HepG2 (cell line): ENCODE data around the gene YIF1A. TPM values are rescaled to one million over a fixed set of nuclear protein-coding genes. Genes with fewer than 3 reads are reported as not detected.

ENCODE experiments used
- ATAC-seq: fragments of 200-7000 bp; cut with Tn5 transposase; 3 replicates; pipeline ENCODE4 v1.9.1; 2020; ENCODE audit warnings: mild to moderate bottlenecking, moderate library complexity
- BruUV-seq: library from RNA; stranded (reverse); fragments of 400-500 nt; replicated peaks from 2 replicates; lab custom pipeline; 2021; lab: Mats Ljungman, UMichigan
- CTCF ChIA-PET: fragments of 300-600 bp; formaldehyde crosslinking; extraction: SDS; loops from one replicate; lab custom pipeline; 2021; ENCODE audit warnings: low total read pairs, inconsistent platforms, low intra/inter-chr PET ratio; lab: Yijun Ruan, JAX
- POLR2A ChIA-PET: fragments of 350-600 bp; sonication (Branson Sonifier 250); formaldehyde crosslinking; loops from one replicate; lab custom pipeline; 2020; ENCODE audit warnings: antibody characterized with exemption, inconsistent platforms; lab: Yijun Ruan, JAX
- DNase-seq: peaks from one replicate; pipeline ENCODE4 v3.0.0-alpha.2; 2015; ENCODE audit warnings: low spot score
- FAIRE-seq: peaks from 3 replicates; lab custom pipeline; 2011; peaks lifted over from hg19 to GRCh38; lab: Jason Lieb, UNC
- H2AFZ ChIP-seq: one replicate; pipeline ENCODE4 v1.6.1; 2011; ENCODE audit warnings: low read length, inconsistent platforms
- H3K27ac ChIP-seq: fragments of 300-600 bp; 3 replicates; pipeline ENCODE4 v1.8.0; 2011; ENCODE audit warnings: mixed run types, mild to moderate bottlenecking, mixed read lengths, low read length, inconsistent platforms; ENCODE audit not compliant: insufficient read depth; ENCODE audit errors: extremely low read length
- H3K27me3 ChIP-seq, 2 experiments: fragments of 200-600 bp in 1 of 2; 2 replicates in 1 of 2; 3 replicates in 1 of 2; pipeline versions ENCODE4 v1.6.0 to v1.8.0; 2011; ENCODE audit warnings: low read length in 2 of 2, mild to moderate bottlenecking in 2 of 2, moderate library complexity in 2 of 2, inconsistent platforms in 1 of 2; ENCODE audit not compliant: insufficient read depth in 2 of 2, control insufficient read depth in 1 of 2
- H3K36me3 ChIP-seq, 2 experiments: fragments of 200-600 bp in 1 of 2; replicated peaks in 1 of 2; 2 replicates in 1 of 2; 3 replicates in 1 of 2; pipeline versions ENCODE4 v1.5.1 to v1.8.0; 2011; ENCODE audit warnings: low read length in 2 of 2, inconsistent platforms in 1 of 2; ENCODE audit not compliant: insufficient read depth in 2 of 2, control insufficient read depth in 1 of 2
- H3K4me1 ChIP-seq: 2 replicates; pipeline ENCODE4 v1.5.1; 2012; ENCODE audit warnings: low read length, inconsistent platforms; ENCODE audit not compliant: insufficient read depth
- H3K4me2 ChIP-seq: 2 replicates; pipeline ENCODE4 v1.6.0; 2011; ENCODE audit warnings: low read depth, low read length, inconsistent platforms
- H3K4me3 ChIP-seq, 3 experiments: fragments of 200-600 bp in 1 of 3; sonication (generic), shearing (Covaris generic) in 1 of 3; replicated peaks in 1 of 3; 2 replicates each; pipeline ENCODE4 v1.5.1; 2011 to 2016; ENCODE audit warnings: low read length in 3 of 3, inconsistent platforms in 2 of 3, low read depth in 2 of 3, mild to moderate bottlenecking in 2 of 3, control low read depth in 1 of 3, mixed read lengths in 1 of 3; ENCODE audit not compliant: insufficient read depth in 1 of 3
- H3K79me2 ChIP-seq: one replicate; pipeline ENCODE4 v1.6.1; 2011; ENCODE audit warnings: low read length, inconsistent platforms; ENCODE audit not compliant: insufficient read depth
- H3K9ac ChIP-seq: 2 replicates; pipeline ENCODE4 v1.6.0; 2011; ENCODE audit warnings: mild to moderate bottlenecking, low read depth, low read length, inconsistent platforms; ENCODE audit not compliant: insufficient read depth
- H3K9me3 ChIP-seq: 2 replicates; pipeline ENCODE4 v1.5.1; 2012; ENCODE audit warnings: mild to moderate bottlenecking, low read length
- H4K20me1 ChIP-seq: 2 replicates; pipeline ENCODE4 v1.6.0; 2011; ENCODE audit warnings: inconsistent platforms, mild to moderate bottlenecking, low read length, moderate library complexity; ENCODE audit not compliant: insufficient read depth
- ATF3 ChIP-seq: sonication (generic); formaldehyde crosslinking; IDR thresholded peaks from 2 replicates; pipeline ENCODE4 v1.4.0; 2020; ENCODE audit warnings: missing genetic modification reagents
- CREB1 ChIP-seq, 2 experiments: fragments of 450-650 bp in 1 of 2; IDR thresholded peaks; 2 replicates each; pipeline ENCODE4 v1.6.1; 2016 to 2017; ENCODE audit warnings: control low read depth in 1 of 2, mild to moderate bottlenecking in 1 of 2, missing compliant biosample characterization in 1 of 2, missing genetic modification characterization in 1 of 2
- E2F1 ChIP-seq: sonication (generic); formaldehyde crosslinking; IDR thresholded peaks from 2 replicates; pipeline ENCODE4 v1.5.0; 2020; ENCODE audit warnings: missing genetic modification reagents
- MAFK ChIP-seq, 2 experiments: IDR thresholded peaks in 1 of 2; conservative IDR thresholded peaks in 1 of 2; 2 replicates each; pipeline ENCODE4 v1.6.1; 2011; ENCODE audit warnings: improper control_type of control experiment in 2 of 2, low read length in 2 of 2
- MYC ChIP-seq: sonication (generic); formaldehyde crosslinking; IDR thresholded peaks from 2 replicates; pipeline ENCODE4 v1.9.0; 2021; ENCODE audit warnings: missing genetic modification reagents, borderline replicate concordance
- PHF8 ChIP-seq: sonication (generic); formaldehyde crosslinking; IDR thresholded peaks from 2 replicates; pipeline ENCODE4 v1.5.0; 2020; ENCODE audit warnings: missing genetic modification reagents
- SOX6 ChIP-seq, 2 experiments: fragments of 450-650 bp in 1 of 2; sonication (generic) in 1 of 2; formaldehyde crosslinking in 1 of 2; IDR thresholded peaks; 2 replicates each; pipeline versions ENCODE4 v1.4.0 to v1.6.1; 2017 to 2020; ENCODE audit warnings: antibody characterized with exemption in 1 of 2, mild to moderate bottlenecking in 1 of 2, missing genetic modification reagents in 1 of 2
- SRSF4 ChIP-seq: fragments of 200-400 bp; formaldehyde crosslinking; IDR thresholded peaks from one replicate; pipeline ENCODE4 v1.6.1; 2018; ENCODE audit warnings: mild to moderate bottlenecking, low read depth, low read length, moderate library complexity; ENCODE audit not compliant: poor library complexity, severe bottlenecking
- SUZ12 ChIP-seq: fragments of 150-350 bp; IDR thresholded peaks from 2 replicates; pipeline ENCODE4 v1.6.1; 2014; ENCODE audit warnings: low read depth, low read length
- TARDBP ChIP-seq: sonication (generic); formaldehyde crosslinking; IDR thresholded peaks from 2 replicates; pipeline ENCODE4 v1.8.0; 2022; ENCODE audit warnings: mild to moderate bottlenecking, missing genetic modification reagents
- TFDP2 ChIP-seq: sonication (generic); formaldehyde crosslinking; IDR thresholded peaks from 2 replicates; pipeline ENCODE4 v1.4.0; 2020; ENCODE audit warnings: missing genetic modification reagents
- ZFP91 ChIP-seq: sonication (generic); formaldehyde crosslinking; IDR thresholded peaks from 2 replicates; pipeline ENCODE4 v1.9.0; 2022; ENCODE audit warnings: missing genetic modification reagents, mild to moderate bottlenecking, borderline replicate concordance
- ZNF543 ChIP-seq: sonication (generic); formaldehyde crosslinking; IDR thresholded peaks from 2 replicates; pipeline ENCODE4 v1.4.0; 2020; ENCODE audit warnings: mild to moderate bottlenecking, missing genetic modification reagents
- ZNF572 ChIP-seq: sonication (generic); formaldehyde crosslinking; IDR thresholded peaks from 2 replicates; pipeline ENCODE4 v1.5.1; 2020; ENCODE audit warnings: mild to moderate bottlenecking, missing genetic modification reagents
- WGBS: methylation state at CpG from one replicate; pipeline ENCODE4 v1.1.6; 2017; ENCODE audit warnings: low lambda C conversion rate; 5-methylcytosine and 5-hydroxymethylcytosine counted together
- in situ Hi-C: cut with HindIII; loops from 2 replicates; pipeline ENCODE4 v1.10.0; 2017; ENCODE audit warnings: low pct_unique_long_range_greater_than_20kb; ENCODE audit not compliant: extremely low pct_ligation_motif_present
- intact Hi-C: fragments of 100-400 bp; cut with micrococcal nuclease; formaldehyde crosslinking; loops from one replicate; pipeline ENCODE4 v1.10.0; 2022; ENCODE audit not compliant: unreplicated experiment
- polyA plus RNA-seq, 8 experiments: library from polyadenylated mRNA; depleted of rRNA in 3 of 8; stranded (reverse) in 7 of 8; unstranded in 1 of 8; fragments of >200 nt; fragmentation: Illumina TruSeq in 4 of 8; extraction: Trizol in 4 of 8; gene quantifications; 2 replicates each; pipeline versions ENCODE4 v1.2.1 to v1.2.3, GENCODE V29; 2011 to 2016; ENCODE audit warnings: low read depth in 4 of 8, missing spikeins in 1 of 8, mixed read lengths in 1 of 8; ENCODE audit not compliant: insufficient read depth in 1 of 8
- total RNA-seq, 5 experiments: library from RNA; depleted of rRNA; stranded (reverse); fragments of >200 nt; fragmentation: Illumina TruSeq; extraction: Trizol; gene quantifications; 2 replicates each; pipeline ENCODE4 v1.2.3, GENCODE V29; 2016; ENCODE audit warnings: low read depth in 1 of 5
- TF ChIP-seq, protein P1 (sequence below): sonication (generic); formaldehyde crosslinking; IDR thresholded peaks from 2 replicates; pipeline ENCODE4 v1.8.0; 2022; ENCODE audit warnings: missing genetic modification reagents, mild to moderate bottlenecking, inconsistent platforms, borderline replicate concordance

Gene YIF1A
- total and polyA plus RNA-seq, 2 of the 13 experiments (the other 11 are each of a cell fraction or from before 2014, with no cell fraction given), result 133 to 145 TPM

GRCh38 chr11:66317723-66318599 is 29.0 kb upstream of the YIF1A start:
- Histone ChIP-seq H3K27me3 (0 out of 5 replicates have a peak, but pooled peaks cover 0 to 6% of the 10 kb centered on the region in 2 experiments), H3K9ac (peak overlapping the region; percentile 40), H3K4me2 (peak overlapping the region; percentile 78), H3K79me2 (no peaks in the 10 kb centered on the region), H3K4me1 (peaks cover 50% of the 10 kb centered on the region), H2AFZ (no peak overlapping the region), H3K9me3 (no peaks in the 10 kb centered on the region), H4K20me1 (no peaks in the 10 kb centered on the region), H3K4me3 (peak overlapping the region; percentile 11 to 66 (median 24)), H3K27ac (peak overlapping the region; percentile 32), H3K36me3 (no peaks in the 10 kb centered on the region)
- 10% methylated on average over 6 of the region's 16 CpGs for WGBS
- in situ Hi-C loops, result no loop called here
- peak; percentile 66 for FAIRE-seq
- ChIA-PET CTCF (no interaction called here), POLR2A (interaction anchor here (1.0 to 3.7 kb wide), 9 partner anchors 9 to 50 kb away, joined by 3 to 28 read pairs (median 6); partner anchors contain the start of genes B4GAT1, RIN1 and YIF1A)
- BruUV-seq, result no TSS peak
- DNase-seq, result peak; percentile 70
- ATAC-seq, result peak; percentile 10
- intact Hi-C loops, result loop anchor here (10.0 kb wide), 1 partner anchor 67 kb away; no protein-coding TSS in a partner anchor
- TF ChIP-seq ZNF572 (CRISPR knock-in tag) (peak; percentile 64; the same call in 1 of the 2 replicates), ATF3 (CRISPR knock-in tag) (peak; percentile 61; the same call in 1 of the 2 replicates), SRSF4 (no peak), MAFK (conservative IDR thresholded peaks at IDR 0.05 in 1 of 2, IDR thresholded peaks at IDR 0.05 in 1 of 2; ENCODE audit: low read length in 2 of 2) (peak; percentile 57 to 78; a peak in 3 of 4 replicates), TFDP2 (peak; percentile 49; the same call in 1 of the 2 replicates), E2F1 (CRISPR knock-in tag) (0 out of 2 replicates have a peak, but pooled peaks have one; percentile 18), SOX6 (IDR thresholded peaks at IDR 0.05) (no peak), SOX6 (CRISPR knock-in tag; IDR thresholded peaks at IDR 0.05) (peak; percentile 42), MYC (peak; percentile 51; the same call in 1 of the 2 replicates), PHF8 (0 out of 2 replicates have a peak, but pooled peaks have one; percentile 23), CREB1 (IDR thresholded peaks at IDR 0.05) (peak; percentile 52; the same call in 1 of the 2 replicates), CREB1 (CRISPR knock-in tag; IDR thresholded peaks at IDR 0.05) (peak; percentile 70), TARDBP (CRISPR knock-in tag) (peak; percentile 29; the same call in 1 of the 2 replicates), ZFP91 (CRISPR knock-in tag) (peak; percentile 43), ZNF543 (CRISPR knock-in tag) (0 out of 2 replicates have a peak, but pooled peaks have one; percentile 26), SUZ12 (no peak)
- TF ChIP-seq, protein P1, sequence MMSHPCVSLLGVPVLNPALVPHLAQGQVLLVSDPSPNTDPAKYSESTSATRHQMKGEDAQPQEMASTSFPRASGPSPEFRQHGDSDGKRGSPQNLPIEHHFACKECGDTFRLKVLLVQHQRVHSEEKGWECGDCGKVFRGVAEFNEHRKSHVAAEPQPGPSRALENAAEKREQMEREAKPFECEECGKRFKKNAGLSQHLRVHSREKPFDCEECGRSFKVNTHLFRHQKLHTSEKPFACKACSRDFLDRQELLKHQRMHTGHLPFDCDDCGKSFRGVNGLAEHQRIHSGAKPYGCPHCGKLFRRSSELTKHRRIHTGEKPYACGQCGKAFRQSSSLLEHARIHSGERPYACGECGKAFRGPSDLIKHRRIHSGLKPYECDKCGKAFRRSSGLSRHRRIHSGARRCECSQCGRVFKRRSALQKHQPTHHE (CRISPR knock-in tag), result 0 out of 2 replicates have a peak, but pooled peaks have one; percentile 48
